MM.1S (cell line): ENCODE results near the gene SPC24.

Source experiments
- EZH2 ChIP-seq: fragments of 300-600 bp; sonication (generic); optimal IDR thresholded peaks from 2 replicates; pipeline ENCODE3; 2017; ENCODE audit warnings: low read depth, mild to moderate bottlenecking, antibody characterized with exemption, low read length, mixed read lengths
- EZH2phosphoT487 ChIP-seq: fragments of 300-600 bp; sonication (generic); IDR thresholded peaks from 2 replicates; pipeline ENCODE4 v1.6.1; 2018; ENCODE audit warnings: antibody characterized with exemption, low read length
- TF ChIP-seq, protein P1 (sequence below): fragments of 300-600 bp; sonication (generic); IDR thresholded peaks from 2 replicates; pipeline ENCODE4 v1.5.1; 2016; ENCODE audit warnings: antibody characterized with exemption, low read length, mixed read lengths

DNA sequence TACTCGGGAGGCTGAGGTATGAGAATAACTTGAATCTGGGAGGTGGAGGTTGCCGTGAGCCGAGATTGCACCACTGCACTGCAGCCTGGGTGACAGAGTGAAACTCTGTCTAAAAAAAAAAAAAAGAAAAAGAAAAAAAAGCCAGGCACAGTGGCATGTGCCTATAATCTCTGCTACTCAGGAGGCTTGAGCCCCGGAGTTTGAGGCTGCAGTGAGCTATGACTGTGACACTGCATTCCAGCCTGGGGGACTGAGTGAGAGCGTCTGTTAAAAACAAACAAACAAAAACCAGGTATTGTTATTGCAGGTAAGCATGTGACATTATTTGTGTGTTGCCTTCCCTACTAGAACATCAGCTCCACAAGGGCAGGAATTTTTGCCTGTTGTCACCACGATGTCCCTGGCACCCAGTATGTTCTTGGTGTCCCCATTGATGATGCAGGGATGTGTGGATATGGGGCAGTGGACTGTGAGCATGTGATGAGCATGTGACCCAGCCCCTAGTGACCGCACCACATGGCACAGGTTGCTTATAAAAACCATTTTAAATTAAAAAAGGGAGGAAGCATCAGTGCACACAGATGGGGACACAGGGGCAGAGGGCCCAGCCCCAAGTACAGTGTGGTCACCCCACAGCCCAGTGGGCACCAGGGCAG lies 43.3 kb upstream of the SPC24 start:
- TF ChIP-seq, protein P1, sequence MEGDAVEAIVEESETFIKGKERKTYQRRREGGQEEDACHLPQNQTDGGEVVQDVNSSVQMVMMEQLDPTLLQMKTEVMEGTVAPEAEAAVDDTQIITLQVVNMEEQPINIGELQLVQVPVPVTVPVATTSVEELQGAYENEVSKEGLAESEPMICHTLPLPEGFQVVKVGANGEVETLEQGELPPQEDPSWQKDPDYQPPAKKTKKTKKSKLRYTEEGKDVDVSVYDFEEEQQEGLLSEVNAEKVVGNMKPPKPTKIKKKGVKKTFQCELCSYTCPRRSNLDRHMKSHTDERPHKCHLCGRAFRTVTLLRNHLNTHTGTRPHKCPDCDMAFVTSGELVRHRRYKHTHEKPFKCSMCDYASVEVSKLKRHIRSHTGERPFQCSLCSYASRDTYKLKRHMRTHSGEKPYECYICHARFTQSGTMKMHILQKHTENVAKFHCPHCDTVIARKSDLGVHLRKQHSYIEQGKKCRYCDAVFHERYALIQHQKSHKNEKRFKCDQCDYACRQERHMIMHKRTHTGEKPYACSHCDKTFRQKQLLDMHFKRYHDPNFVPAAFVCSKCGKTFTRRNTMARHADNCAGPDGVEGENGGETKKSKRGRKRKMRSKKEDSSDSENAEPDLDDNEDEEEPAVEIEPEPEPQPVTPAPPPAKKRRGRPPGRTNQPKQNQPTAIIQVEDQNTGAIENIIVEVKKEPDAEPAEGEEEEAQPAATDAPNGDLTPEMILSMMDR: no peak
- no peak for TF ChIP-seq EZH2
- TF ChIP-seq EZH2phosphoT487: no peak
